Esophagus squamous epithelium (tissue), 5 donors: ENCODE data around the gene CAPS. TPM values are rescaled to one million over a fixed set of nuclear protein-coding genes. Genes with fewer than 3 reads are reported as not detected.

Experiments
- DNase-seq: peaks from one replicate; lab custom pipeline; 2025; lab: John Stamatoyannopoulos, UW
- H3K27ac ChIP-seq, 4 donors: fragments of 200-600 bp; sonication (generic); one replicate each; pipeline ENCODE4 v1.5.1; 2016 to 2019; ENCODE audit warnings: mild to moderate bottlenecking in 1 of 4
- H3K27me3 ChIP-seq, 4 donors: fragments of 200-600 bp; sonication (generic); 1 replicate in 3 of 4; 2 replicates in 1 of 4; pipeline versions ENCODE4 v1.5.1 to v1.6.0; 2017 to 2021; ENCODE audit warnings: antibody characterized with exemption in 1 of 4
- H3K36me3 ChIP-seq, 3 donors: fragments of 200-600 bp; sonication (generic); one replicate each; pipeline ENCODE4 v1.5.1; 2016 to 2019
- H3K4me1 ChIP-seq, 3 donors: fragments of 200-600 bp; sonication (generic); one replicate each; pipeline ENCODE4 v1.5.1; 2017 to 2019
- H3K4me3 ChIP-seq, 4 donors: fragments of 200-600 bp; sonication (generic); 1 replicate in 3 of 4; 2 replicates in 1 of 4; pipeline ENCODE4 v1.5.1; 2016 to 2019; ENCODE audit warnings: mild to moderate bottlenecking in 2 of 4, moderate library complexity in 1 of 4
- H3K9me3 ChIP-seq, 3 donors: fragments of 200-600 bp; sonication (generic); one replicate each; pipeline ENCODE4 v1.5.1; 2016 to 2019
- CTCF ChIP-seq, 6 experiments: fragments of 450-650 bp in 4 of 6; fragments of 200-600 bp in 2 of 6; sonication (generic) in 2 of 6; IDR thresholded peaks; one replicate each; pipeline ENCODE4 v1.5.1; 2016 to 2019; ENCODE audit warnings: antibody characterized with exemption in 6 of 6, mild to moderate bottlenecking in 4 of 6, moderate library complexity in 4 of 6
- POLR2A ChIP-seq, 4 donors: fragments of 450-650 bp; IDR thresholded peaks; one replicate each; pipeline ENCODE4 v1.6.1; 2017; ENCODE audit warnings: antibody characterized with exemption in 4 of 4, mild to moderate bottlenecking in 4 of 4, moderate library complexity in 3 of 4
- WGBS, 2 donors: methylation state at CpG; one replicate each; pipeline ENCODE4 v1.1.5; 2018; 5-methylcytosine and 5-hydroxymethylcytosine counted together
- intact Hi-C: fragments of 100-400 bp; cut with DNase I; formaldehyde crosslinking; loops from one replicate; pipeline ENCODE4 v1.15.0; 2022
- total RNA-seq, 4 donors: library from RNA; depleted of rRNA; stranded (reverse); fragments of >200 nt; gene quantifications; one replicate each; pipeline ENCODE4 v1.1.0, GENCODE V29; 2016
- donor health status: DM: yes; HTN: yes; CAD: no.

The CAPS gene
- total RNA-seq, 4 donors from 2014 or later: 3.3 to 13.7 (median 7.3) TPM

- TF ChIP-seq CTCF (IDR thresholded peaks at IDR 0.05): no peak
- Histone ChIP-seq H3K27ac (peak overlapping the region; percentile 11 to 73 (median 30)), H3K27me3 (no peaks in the 10 kb centered on the region), H3K4me1 (peaks cover 6 to 33% (median 14%) of the 10 kb centered on the region in 3 donors), H3K4me3 (no peak overlapping the region), H3K9me3 (no peaks in the 10 kb centered on the region), H3K36me3 (peaks cover 20 to 67% (median 26%) of the 10 kb centered on the region in 3 donors)
- WGBS, 2 donors: 57 to 68% methylated on average over 9 to 17 of the region's 22 CpGs
- DNase-seq: no peak
- intact Hi-C loops: no loop called here
Observed at GRCh38 chr19:5914358-5914774, 312 bp downstream of the CAPS start.

GRCh38 chr19:5914946-5915781 is 1.1 kb downstream of the CAPS start:
- Histone ChIP-seq H3K4me3 (no peak overlapping the region), H3K27ac (peak overlapping the region in 1 of 4 donors; percentile 73), H3K9me3 (no peaks in the 10 kb centered on the region), H3K27me3 (no peaks in the 10 kb centered on the region), H3K36me3 (peaks cover 26 to 67% (median 32%) of the 10 kb centered on the region in 3 donors), H3K4me1 (peaks cover 6 to 25% (median 8%) of the 10 kb centered on the region in 3 donors)
- 87 to 100% methylated on average over 1 to 6 of the region's 42 CpGs for WGBS, 2 donors
- no peak for TF ChIP-seq POLR2A (IDR thresholded peaks at IDR 0.05)
- no peak for TF ChIP-seq CTCF (IDR thresholded peaks at IDR 0.05)
- intact Hi-C loops: no loop called here
- DNase-seq: no peak

- TF ChIP-seq CTCF (IDR thresholded peaks at IDR 0.05) (no peak), POLR2A (IDR thresholded peaks at IDR 0.05) (no peak)
- Histone ChIP-seq H3K9me3 (no peaks in the 10 kb centered on the region), H3K36me3 (peaks cover 27 to 67% (median 34%) of the 10 kb centered on the region in 3 donors), H3K4me1 (peaks cover 6 to 21% (median 8%) of the 10 kb centered on the region in 3 donors), H3K27me3 (no peaks in the 10 kb centered on the region), H3K4me3 (no peak overlapping the region), H3K27ac (no peak overlapping the region)
- no peak for DNase-seq
- WGBS, 2 donors: 86 to 91% methylated on average over 11 of the region's 11 CpGs
- intact Hi-C loops: no loop called here
Observed at GRCh38 chr19:5915782-5916165, 1.7 kb downstream of the CAPS start.

GRCh38 chr19:5916181-5916708 is 2.2 kb downstream of the CAPS start:
- Histone ChIP-seq H3K4me1 (peaks cover 6 to 21% (median 8%) of the 10 kb centered on the region in 3 donors), H3K27ac (no peak overlapping the region), H3K9me3 (no peaks in the 10 kb centered on the region), H3K4me3 (no peak overlapping the region), H3K36me3 (peaks cover 27 to 67% (median 39%) of the 10 kb centered on the region in 3 donors), H3K27me3 (no peaks in the 10 kb centered on the region)
- intact Hi-C loops: no loop called here
- no peak for TF ChIP-seq POLR2A (IDR thresholded peaks at IDR 0.05)
- TF ChIP-seq CTCF (IDR thresholded peaks at IDR 0.05): no peak
- no peak for DNase-seq
- 44 to 72% methylated on average over 6 to 7 of the region's 14 CpGs for WGBS, 2 donors
